ENCODE results near the gene NR3C1.

The NR3C1 gene

GRCh38 chr5:143426437-143426991, 23.0 kb upstream of the NR3C1 start:
- DNase-seq (ENCODE audit: low spot score), result no peak

GRCh38 chr5:143425835-143426234, 22.3 kb upstream of the NR3C1 start:
- no peak for DNase-seq (ENCODE audit: low spot score)

GRCh38 chr5:143418140-143418866, 14.8 kb upstream of the NR3C1 start:
- no peak for DNase-seq (ENCODE audit: low spot score)

- DNase-seq (ENCODE audit: low spot score), result no peak
Measured at GRCh38 chr5:143417503-143418139, 14.1 kb upstream of the NR3C1 start.

GRCh38 chr5:143416411-143416810, 12.9 kb upstream of the NR3C1 start:
- no peak for DNase-seq (ENCODE audit: low spot score)

- no peak for DNase-seq (ENCODE audit: low spot score)
Measured at GRCh38 chr5:143413958-143414669, 10.6 kb upstream of the NR3C1 start.

- no peak for DNase-seq (ENCODE audit: low spot score)
Measured at GRCh38 chr5:143412661-143413342, 9.3 kb upstream of the NR3C1 start.

GRCh38 chr5:143409926-143410325, 6.4 kb upstream of the NR3C1 start:
- DNase-seq (ENCODE audit: low spot score), result no peak

- DNase-seq (ENCODE audit: low spot score), result no peak
Measured at GRCh38 chr5:143406408-143406807, 2.9 kb upstream of the NR3C1 start.

- DNase-seq (ENCODE audit: low spot score), result no peak
Measured at GRCh38 chr5:143405849-143406098, 2.3 kb upstream of the NR3C1 start.

- DNase-seq (ENCODE audit: low spot score), result peak; percentile 73
Measured at GRCh38 chr5:143405063-143405848, 1.8 kb upstream of the NR3C1 start.

GRCh38 chr5:143404416-143405062, 1.1 kb upstream of the NR3C1 start:
- peak; percentile 76 for DNase-seq (ENCODE audit: low spot score)

GRCh38 chr5:143403334-143403592, 223 bp downstream of the NR3C1 start:
- DNase-seq (ENCODE audit: low spot score), result no peak

- DNase-seq (ENCODE audit: low spot score), result peak; percentile 52
Measured at GRCh38 chr5:143402553-143403333, 743 bp downstream of the NR3C1 start.

GRCh38 chr5:143402017-143402552, 1.4 kb downstream of the NR3C1 start:
- DNase-seq (ENCODE audit: low spot score), result no peak

GRCh38 chr5:143401227-143402016, 2.1 kb downstream of the NR3C1 start:
- DNase-seq (ENCODE audit: low spot score), result no peak

- DNase-seq (ENCODE audit: low spot score), result no peak
Measured at GRCh38 chr5:143400541-143401226, 2.8 kb downstream of the NR3C1 start.

- no peak for DNase-seq (ENCODE audit: low spot score)
Measured at GRCh38 chr5:143399616-143400540, 3.6 kb downstream of the NR3C1 start.

Measured in germinal center (tissue), 1 donor.